ENCODE data around the gene ANKDD1A. TPM values are rescaled to one million over a fixed set of nuclear protein-coding genes. Genes with fewer than 3 reads are reported as not detected.

ANKDD1A gene
- polyA plus RNA-seq, 3 donors: 0.49 to 3.5 (median 0.90) TPM

DNA sequence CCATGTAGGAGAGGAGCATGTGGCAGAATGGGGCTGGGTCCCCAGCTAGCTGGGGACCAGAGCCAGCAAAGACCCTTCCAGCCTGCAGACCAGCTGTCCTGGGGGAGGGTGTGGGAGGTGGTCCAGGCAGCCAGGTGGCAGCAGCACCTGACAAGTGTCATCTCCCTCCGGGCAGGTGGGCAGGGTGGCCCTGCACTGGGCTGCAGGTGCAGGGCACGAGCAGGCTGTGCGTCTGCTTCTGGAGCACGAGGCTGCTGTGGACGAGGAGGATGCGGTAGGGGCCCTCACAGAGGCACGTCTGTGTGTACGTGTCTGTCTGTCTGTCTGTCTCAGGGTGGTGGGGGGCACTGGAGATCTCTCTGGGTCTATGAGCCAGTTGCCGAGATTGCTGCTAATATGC lies 5.5 kb downstream of the ANKDD1A start:
- TF ChIP-seq, protein P1, sequence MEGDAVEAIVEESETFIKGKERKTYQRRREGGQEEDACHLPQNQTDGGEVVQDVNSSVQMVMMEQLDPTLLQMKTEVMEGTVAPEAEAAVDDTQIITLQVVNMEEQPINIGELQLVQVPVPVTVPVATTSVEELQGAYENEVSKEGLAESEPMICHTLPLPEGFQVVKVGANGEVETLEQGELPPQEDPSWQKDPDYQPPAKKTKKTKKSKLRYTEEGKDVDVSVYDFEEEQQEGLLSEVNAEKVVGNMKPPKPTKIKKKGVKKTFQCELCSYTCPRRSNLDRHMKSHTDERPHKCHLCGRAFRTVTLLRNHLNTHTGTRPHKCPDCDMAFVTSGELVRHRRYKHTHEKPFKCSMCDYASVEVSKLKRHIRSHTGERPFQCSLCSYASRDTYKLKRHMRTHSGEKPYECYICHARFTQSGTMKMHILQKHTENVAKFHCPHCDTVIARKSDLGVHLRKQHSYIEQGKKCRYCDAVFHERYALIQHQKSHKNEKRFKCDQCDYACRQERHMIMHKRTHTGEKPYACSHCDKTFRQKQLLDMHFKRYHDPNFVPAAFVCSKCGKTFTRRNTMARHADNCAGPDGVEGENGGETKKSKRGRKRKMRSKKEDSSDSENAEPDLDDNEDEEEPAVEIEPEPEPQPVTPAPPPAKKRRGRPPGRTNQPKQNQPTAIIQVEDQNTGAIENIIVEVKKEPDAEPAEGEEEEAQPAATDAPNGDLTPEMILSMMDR (IDR thresholded peaks at IDR 0.05): no peak
- H3K36me3 ChIP-seq (replicated peaks in 1 of 2; ENCODE audit: control insufficient read depth in 1 of 2, insufficient read depth in 2 of 2, low read length in 2 of 2): no peaks in the 10 kb centered on the region
- intact Hi-C loops (cut with micrococcal nuclease): no loop called here
- H3K4me1 Mint-ChIP-seq: peaks cover under 1% of the 10 kb centered on the region
- H3K4me3 Mint-ChIP-seq: no peak overlapping the region
- H3K27ac Mint-ChIP-seq: no peak overlapping the region
- no peaks in the 10 kb centered on the region for H3K4me1 ChIP-seq (ENCODE audit: control insufficient read depth in 1 of 2, insufficient read depth in 2 of 2, low read length in 2 of 2)
- peaks cover 6 to 14% (median 13%) of the 10 kb centered on the region in 3 donors for H3K27me3 Mint-ChIP-seq (ENCODE audit: low read depth in 3 of 3)
- H3K27ac ChIP-seq (ENCODE audit: low read depth in 1 of 2, low read length in 2 of 2): no peak overlapping the region
- H3K36me3 Mint-ChIP-seq: peaks cover 6% of the 10 kb centered on the region in 2 donors
- DNase-seq: no peak
- H4K20me1 ChIP-seq (ENCODE audit: insufficient read depth, low read length): no peaks in the 10 kb centered on the region
- H3K9ac ChIP-seq (ENCODE audit: insufficient read depth, low read length, poor library complexity, severe bottlenecking): no peak overlapping the region
- H3K9me3 Mint-ChIP-seq: peaks cover 0 to 2% (median 0%) of the 10 kb centered on the region in 7 donors
- WGBS (ENCODE audit: insufficient coverage): 99% methylated on average over 8 of the region's 9 CpGs
- no peak overlapping the region for H3K4me2 ChIP-seq (replicated peaks; ENCODE audit: extremely low read depth, low read length, poor library complexity, severe bottlenecking)
- no peak overlapping the region for H3K4me3 ChIP-seq (replicated peaks in 1 of 3; ENCODE audit: low read depth in 2 of 3, low read length in 3 of 3)
- peaks cover 0 to 6% of the 10 kb centered on the region in 2 donors for H3K27me3 ChIP-seq (ENCODE audit: control insufficient read depth in 2 of 2, insufficient read depth in 2 of 2, low read length in 2 of 2)
- no peak overlapping the region for H2AFZ ChIP-seq (ENCODE audit: insufficient read depth, low read depth, low read length, poor library complexity, severe bottlenecking)
- no peaks in the 10 kb centered on the region for H3K9me3 ChIP-seq (replicated peaks in 1 of 2; ENCODE audit: control insufficient read depth in 1 of 2, insufficient read depth in 1 of 2, low read length in 2 of 2)
- no peaks in the 10 kb centered on the region for H3K79me2 ChIP-seq (ENCODE audit: insufficient read depth, low read length)

DNA sequence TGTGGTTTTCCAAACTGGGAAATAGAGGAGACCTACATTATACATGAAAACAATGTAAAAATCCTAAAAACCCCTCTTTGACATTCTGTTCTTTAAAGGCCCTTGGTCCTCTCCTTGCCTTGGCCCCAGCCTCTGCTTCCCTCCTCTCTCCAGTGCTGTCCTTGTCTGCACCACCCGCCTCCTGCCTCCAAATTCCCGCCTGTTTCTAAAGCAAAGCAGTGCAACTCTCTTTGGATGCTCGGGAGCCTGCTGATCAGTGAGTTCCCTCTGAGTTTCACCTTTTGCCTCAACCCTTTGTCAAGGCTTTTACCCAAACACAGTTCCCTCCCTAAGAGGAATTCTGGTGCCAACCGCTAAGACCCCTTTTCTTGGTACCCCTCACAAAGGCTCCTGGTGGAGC lies 8.0 kb downstream of the ANKDD1A start:
- no peaks in the 10 kb centered on the region for H3K27me3 ChIP-seq (ENCODE audit: control insufficient read depth in 2 of 2, insufficient read depth in 2 of 2, low read length in 2 of 2)
- intact Hi-C loops (cut with micrococcal nuclease): no loop called here
- no peak overlapping the region for H3K4me3 ChIP-seq (replicated peaks in 1 of 3; ENCODE audit: low read depth in 2 of 3, low read length in 3 of 3)
- Mint-ChIP-seq H3K9me3 (peaks cover 0 to 2% (median 0%) of the 10 kb centered on the region in 7 donors), H3K36me3 (no peaks in the 10 kb centered on the region), H3K27ac (peak overlapping the region in 1 of 7 donors; percentile 49), H3K4me1 (no peaks in the 10 kb centered on the region), H3K27me3 (ENCODE audit: low read depth in 3 of 3) (peaks cover 0 to 7% (median 2%) of the 10 kb centered on the region in 3 donors), H3K4me3 (no peak overlapping the region)
- TF ChIP-seq, protein P1 (IDR thresholded peaks at IDR 0.05): no peak
- no peak overlapping the region for H3K27ac ChIP-seq (ENCODE audit: low read depth in 1 of 2, low read length in 2 of 2)
- H4K20me1 ChIP-seq (ENCODE audit: insufficient read depth, low read length): no peaks in the 10 kb centered on the region
- no peak overlapping the region for H3K9ac ChIP-seq (ENCODE audit: insufficient read depth, low read length, poor library complexity, severe bottlenecking)
- no peak for DNase-seq
- no peak overlapping the region for H3K4me2 ChIP-seq (replicated peaks; ENCODE audit: extremely low read depth, low read length, poor library complexity, severe bottlenecking)
- H3K9me3 ChIP-seq (replicated peaks in 1 of 2; ENCODE audit: control insufficient read depth in 1 of 2, insufficient read depth in 1 of 2, low read length in 2 of 2): no peaks in the 10 kb centered on the region
- H3K36me3 ChIP-seq (replicated peaks in 1 of 2; ENCODE audit: control insufficient read depth in 1 of 2, insufficient read depth in 2 of 2, low read length in 2 of 2): no peaks in the 10 kb centered on the region
- H2AFZ ChIP-seq (ENCODE audit: insufficient read depth, low read depth, low read length, poor library complexity, severe bottlenecking): no peak overlapping the region
- no peaks in the 10 kb centered on the region for H3K4me1 ChIP-seq (ENCODE audit: control insufficient read depth in 1 of 2, insufficient read depth in 2 of 2, low read length in 2 of 2)
- whole genome bisulfite sequencing (ENCODE audit: insufficient coverage): 93% methylated on average over 4 of the region's 4 CpGs
- H3K79me2 ChIP-seq (ENCODE audit: insufficient read depth, low read length): no peaks in the 10 kb centered on the region

Measured in CD14-positive monocyte (primary cell).